DOHH2 (cell line): ENCODE results near the gene KANK4.

ENCODE experiments used
- H3F3A ChIP-seq: fragments of 200-600 bp; sonication (generic), shearing (Covaris generic); 2 replicates; pipeline ENCODE4 v1.6.0; 2016; ENCODE audit warnings: antibody characterized with exemption, mild to moderate bottlenecking; ENCODE audit not compliant: control insufficient read depth, insufficient read depth
- H3K27ac ChIP-seq: fragments of 200-600 bp; sonication (generic); 2 replicates; pipeline ENCODE4 v1.5.1; 2014; ENCODE audit warnings: low read depth, mild to moderate bottlenecking, low read length, moderate library complexity
- H3K27me3 ChIP-seq: fragments of 200-600 bp; sonication (generic); 2 replicates; pipeline ENCODE4 v1.6.1; 2014; ENCODE audit warnings: mild to moderate bottlenecking, low read length, mixed read lengths; ENCODE audit not compliant: control insufficient read depth
- H3K36me3 ChIP-seq: fragments of 200-600 bp; sonication (generic); 2 replicates; pipeline ENCODE4 v1.6.1; 2014; ENCODE audit warnings: mild to moderate bottlenecking, low read length, moderate library complexity, mixed read lengths; ENCODE audit not compliant: control insufficient read depth
- H3K4me1 ChIP-seq: fragments of 200-600 bp; sonication (generic); 2 replicates; pipeline ENCODE4 v1.6.1; 2014; ENCODE audit warnings: mild to moderate bottlenecking, low read length, mixed read lengths; ENCODE audit not compliant: control insufficient read depth
- H3K4me2 ChIP-seq: fragments of 200-600 bp; sonication (generic); 2 replicates; pipeline ENCODE4 v1.6.0; 2014; ENCODE audit warnings: mild to moderate bottlenecking, low read length, moderate library complexity
- H3K4me3 ChIP-seq: fragments of 200-600 bp; sonication (generic); 2 replicates; pipeline ENCODE4 v1.5.1; 2014; ENCODE audit warnings: mild to moderate bottlenecking, low read length, mixed read lengths
- H3K79me2 ChIP-seq: fragments of 200-600 bp; sonication (generic); 2 replicates; pipeline ENCODE4 v1.6.1; 2014; ENCODE audit warnings: mild to moderate bottlenecking, low read length, mixed read lengths; ENCODE audit not compliant: control insufficient read depth
- H3K9me2 ChIP-seq: fragments of 200-600 bp; sonication (generic); replicated peaks from 2 replicates; pipeline ENCODE4 v1.6.1; 2014; ENCODE audit warnings: mild to moderate bottlenecking, low read length, mixed read lengths; ENCODE audit not compliant: control insufficient read depth
- H3K9me3 ChIP-seq: fragments of 200-600 bp; sonication (generic); 2 replicates; pipeline ENCODE4 v1.6.1; 2014; ENCODE audit warnings: antibody characterized with exemption, low read length, mixed read lengths; ENCODE audit not compliant: control insufficient read depth, insufficient read depth
- H4K20me1 ChIP-seq: fragments of 200-600 bp; sonication (generic); 2 replicates; pipeline ENCODE4 v1.6.0; 2014; ENCODE audit warnings: low read depth, mild to moderate bottlenecking, antibody characterized with exemption, low read length, moderate library complexity; ENCODE audit not compliant: control insufficient read depth, insufficient read depth
- EZH2phosphoT487 ChIP-seq: fragments of 200-600 bp; sonication (generic); IDR thresholded peaks from 2 replicates; pipeline ENCODE4 v1.6.1; 2017; ENCODE audit warnings: borderline replicate concordance, mild to moderate bottlenecking, antibody characterized with exemption, low read length, moderate library complexity, mixed read lengths
- TF ChIP-seq, protein P1 (sequence below): fragments of 200-600 bp; sonication (generic); IDR thresholded peaks from one replicate; pipeline ENCODE4 v1.5.1; 2014; ENCODE audit warnings: antibody characterized with exemption, mild to moderate bottlenecking, low read depth, low read length; ENCODE audit not compliant: poor library complexity, severe bottlenecking

The KANK4 gene

DNA sequence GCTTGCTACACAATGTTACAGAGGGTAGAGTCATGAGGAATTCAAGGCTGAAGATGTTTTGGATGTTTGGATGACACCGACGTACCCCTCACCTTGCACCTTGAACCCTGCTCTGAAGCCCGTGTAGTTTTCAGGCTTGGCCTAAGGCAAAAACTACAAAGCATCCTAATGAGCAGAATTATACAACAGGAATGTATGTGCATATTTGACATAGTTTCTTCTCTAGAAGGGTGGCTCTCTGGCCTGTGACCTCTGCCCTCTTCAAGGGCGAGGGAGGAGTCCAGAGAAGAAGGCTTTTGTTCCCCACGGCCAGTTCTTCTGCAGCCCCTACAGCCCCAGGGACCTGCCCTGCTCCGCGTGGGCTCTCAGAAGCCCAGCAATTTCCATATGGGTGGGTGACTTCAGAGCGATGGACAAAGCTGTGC lies 81.3 kb downstream of the KANK4 start:
- H4K20me1 ChIP-seq: no peaks in the 10 kb centered on the region
- no peaks in the 10 kb centered on the region for H3K9me2 ChIP-seq
- H3K4me2 ChIP-seq: no peak overlapping the region
- no peaks in the 10 kb centered on the region for H3K79me2 ChIP-seq
- H3K27ac ChIP-seq: no peak overlapping the region
- no peaks in the 10 kb centered on the region for H3K36me3 ChIP-seq
- no peaks in the 10 kb centered on the region for H3K9me3 ChIP-seq
- H3K4me3 ChIP-seq: no peak overlapping the region
- H3F3A ChIP-seq: no peaks in the 10 kb centered on the region
- H3K4me1 ChIP-seq: no peaks in the 10 kb centered on the region
- no peak for TF ChIP-seq EZH2phosphoT487
- TF ChIP-seq, protein P1, sequence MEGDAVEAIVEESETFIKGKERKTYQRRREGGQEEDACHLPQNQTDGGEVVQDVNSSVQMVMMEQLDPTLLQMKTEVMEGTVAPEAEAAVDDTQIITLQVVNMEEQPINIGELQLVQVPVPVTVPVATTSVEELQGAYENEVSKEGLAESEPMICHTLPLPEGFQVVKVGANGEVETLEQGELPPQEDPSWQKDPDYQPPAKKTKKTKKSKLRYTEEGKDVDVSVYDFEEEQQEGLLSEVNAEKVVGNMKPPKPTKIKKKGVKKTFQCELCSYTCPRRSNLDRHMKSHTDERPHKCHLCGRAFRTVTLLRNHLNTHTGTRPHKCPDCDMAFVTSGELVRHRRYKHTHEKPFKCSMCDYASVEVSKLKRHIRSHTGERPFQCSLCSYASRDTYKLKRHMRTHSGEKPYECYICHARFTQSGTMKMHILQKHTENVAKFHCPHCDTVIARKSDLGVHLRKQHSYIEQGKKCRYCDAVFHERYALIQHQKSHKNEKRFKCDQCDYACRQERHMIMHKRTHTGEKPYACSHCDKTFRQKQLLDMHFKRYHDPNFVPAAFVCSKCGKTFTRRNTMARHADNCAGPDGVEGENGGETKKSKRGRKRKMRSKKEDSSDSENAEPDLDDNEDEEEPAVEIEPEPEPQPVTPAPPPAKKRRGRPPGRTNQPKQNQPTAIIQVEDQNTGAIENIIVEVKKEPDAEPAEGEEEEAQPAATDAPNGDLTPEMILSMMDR: no peak
- no peaks in the 10 kb centered on the region for H3K27me3 ChIP-seq

DNA sequence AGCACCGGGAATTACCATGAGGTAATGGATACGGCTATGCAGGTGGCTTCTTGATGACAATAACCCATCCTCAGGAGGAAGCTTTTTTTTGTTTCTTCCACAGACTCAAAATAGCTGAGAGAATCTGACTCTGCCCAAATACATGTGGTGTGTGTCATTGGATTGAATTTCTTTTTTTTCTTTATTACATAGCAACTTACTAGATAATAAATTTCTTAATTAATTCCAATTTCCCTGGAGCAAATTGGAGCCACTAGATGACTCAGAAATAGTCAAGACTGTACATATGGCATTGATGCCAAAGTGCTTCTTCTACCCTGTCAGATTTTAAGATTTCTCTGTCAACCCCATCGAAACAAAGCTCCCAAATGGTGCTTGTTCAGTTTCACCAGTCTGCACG lies 81.9 kb downstream of the KANK4 start:
- Histone ChIP-seq H3K9me2 (no peaks in the 10 kb centered on the region), H3K79me2 (no peaks in the 10 kb centered on the region), H3K4me2 (no peak overlapping the region), H3K4me1 (no peaks in the 10 kb centered on the region), H3K4me3 (no peak overlapping the region), H3K36me3 (no peaks in the 10 kb centered on the region), H3K27ac (no peak overlapping the region), H3K27me3 (no peaks in the 10 kb centered on the region), H3F3A (no peaks in the 10 kb centered on the region), H4K20me1 (no peaks in the 10 kb centered on the region), H3K9me3 (no peaks in the 10 kb centered on the region)
- TF ChIP-seq, protein P1: no peak
- TF ChIP-seq EZH2phosphoT487: no peak

DNA sequence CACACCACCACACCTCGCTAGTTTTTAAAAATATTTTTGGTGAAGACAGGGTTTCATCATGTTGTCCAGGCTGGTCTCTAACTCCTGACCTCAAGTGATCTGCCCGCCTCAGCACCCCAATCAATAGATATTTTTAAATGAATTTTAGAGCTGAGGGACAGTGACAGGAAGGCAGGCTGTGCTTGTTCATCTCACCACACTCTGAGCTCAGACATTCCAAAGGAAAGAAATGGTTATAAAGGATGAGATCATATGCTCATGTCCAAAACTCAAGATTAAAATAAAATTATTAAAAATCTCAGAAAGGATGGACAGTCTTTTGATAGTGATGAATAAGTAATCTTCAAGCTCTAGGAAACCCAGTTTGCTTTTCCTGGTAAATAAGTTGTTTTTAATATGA lies 83.7 kb downstream of the KANK4 start:
- Histone ChIP-seq H3K27me3 (no peaks in the 10 kb centered on the region), H3K79me2 (no peaks in the 10 kb centered on the region), H3K4me1 (no peaks in the 10 kb centered on the region), H3F3A (no peaks in the 10 kb centered on the region), H3K9me3 (no peaks in the 10 kb centered on the region), H3K36me3 (no peaks in the 10 kb centered on the region), H4K20me1 (no peaks in the 10 kb centered on the region), H3K4me3 (no peak overlapping the region), H3K27ac (no peak overlapping the region), H3K9me2 (no peaks in the 10 kb centered on the region), H3K4me2 (no peak overlapping the region)
- TF ChIP-seq EZH2phosphoT487: no peak
- TF ChIP-seq, protein P1: no peak

GRCh38 chr1:62234688-62235087 lies 84.5 kb downstream of the KANK4 start:
- no peaks in the 10 kb centered on the region for H3K9me2 ChIP-seq
- no peaks in the 10 kb centered on the region for H3K4me1 ChIP-seq
- H3K27me3 ChIP-seq: no peaks in the 10 kb centered on the region
- no peaks in the 10 kb centered on the region for H3K36me3 ChIP-seq
- no peaks in the 10 kb centered on the region for H3F3A ChIP-seq
- H3K9me3 ChIP-seq: no peaks in the 10 kb centered on the region
- H3K27ac ChIP-seq: no peak overlapping the region
- no peak overlapping the region for H3K4me3 ChIP-seq
- TF ChIP-seq EZH2phosphoT487: no peak
- TF ChIP-seq, protein P1: no peak
- H4K20me1 ChIP-seq: no peaks in the 10 kb centered on the region
- no peaks in the 10 kb centered on the region for H3K79me2 ChIP-seq
- H3K4me2 ChIP-seq: no peak overlapping the region
